Cardiac fibroblast (primary cell): ENCODE measurements around the gene SLC23A3.
A peak's percentile ranks its signal among the peaks of the same experiment; 100 is the strongest.

Source experiments
- DNase-seq, 2 donors: peaks; one replicate each; pipeline versions ENCODE4 v3.0.0 to v3.0.0-alpha.2; 2010; ENCODE audit warnings: low read depth in 2 of 2
- H3K4me3 ChIP-seq, 2 donors: replicated peaks in 1 of 2; 1 replicate in 1 of 2; 2 replicates in 1 of 2; pipeline ENCODE4 v1.5.1; 2011; ENCODE audit warnings: low read depth in 2 of 2, low read length in 2 of 2, mild to moderate bottlenecking in 2 of 2, moderate library complexity in 1 of 2
- CTCF ChIP-seq: IDR thresholded peaks from one replicate; pipeline ENCODE4 v1.5.1; 2011; ENCODE audit warnings: low read depth, mild to moderate bottlenecking, low read length, inconsistent platforms

The SLC23A3 gene

GRCh38 chr2:219173176-219173575 is 3.3 kb upstream of the SLC23A3 start:
- DNase-seq: no peak

GRCh38 chr2:219172231-219173154 is 2.7 kb upstream of the SLC23A3 start:
- H3K4me3 ChIP-seq: no peak overlapping the region
- no peak for TF ChIP-seq CTCF
- DNase-seq: no peak

More at GRCh38 chr2:219173176-219173575, 3.3 kb upstream of the SLC23A3 start:
- no peak for TF ChIP-seq CTCF
- H3K4me3 ChIP-seq: no peak overlapping the region

GRCh38 chr2:219171231-219171651 is 1.4 kb upstream of the SLC23A3 start:
- peak; percentile 72 for TF ChIP-seq CTCF
- peak; percentile 85 to 93 for DNase-seq
- H3K4me3 ChIP-seq: no peak overlapping the region

- H3K4me3 ChIP-seq: no peak overlapping the region
- no peak for DNase-seq
- TF ChIP-seq CTCF: no peak
These were observed 897 bp downstream of the SLC23A3 start for GRCh38 chr2:219168932-219169331.

- peak in 1 of 2 donors; percentile 20 for DNase-seq
- H3K4me3 ChIP-seq: no peak overlapping the region
- no peak for TF ChIP-seq CTCF
These were observed 1.3 kb downstream of the SLC23A3 start for GRCh38 chr2:219168526-219168925.

GRCh38 chr2:219167997-219168396 is 1.8 kb downstream of the SLC23A3 start:
- TF ChIP-seq CTCF: no peak
- no peak for DNase-seq
- H3K4me3 ChIP-seq: no peak overlapping the region
